PC-9 (cell line): ENCODE results near the gene GNAO1.

Experiments
- EZH2 ChIP-seq: fragments of 200-600 bp; sonication (generic); IDR thresholded peaks from 2 replicates; pipeline ENCODE4 v1.8.0; 2017; ENCODE audit warnings: antibody characterized with exemption, low read depth
- TF ChIP-seq, protein P1 (sequence below): fragments of 200-600 bp; sonication (generic); conservative IDR thresholded peaks from 2 replicates; pipeline ENCODE4 v1.6.1; 2017; ENCODE audit warnings: mixed run types, antibody characterized with exemption, mild to moderate bottlenecking, moderate library complexity

DNA sequence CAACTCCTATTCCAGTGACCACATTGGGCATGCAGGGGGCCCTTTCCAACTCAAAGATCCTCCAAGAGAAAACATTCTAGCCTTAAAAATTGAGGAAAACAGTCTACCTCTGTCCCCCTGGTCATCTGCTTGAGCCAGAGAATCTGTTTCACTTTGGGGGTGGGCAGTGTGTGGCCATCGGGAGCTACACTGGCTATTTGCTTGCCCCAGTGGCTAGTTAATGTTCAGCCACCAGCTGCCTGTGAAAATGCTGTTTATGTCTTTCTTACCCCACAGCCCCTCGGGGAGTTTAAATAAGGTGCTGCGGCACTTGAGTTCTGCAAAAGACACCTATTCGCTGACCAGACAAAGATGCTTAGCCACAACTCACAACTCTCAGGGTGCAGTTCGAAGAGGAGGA is 43.4 kb downstream of the GNAO1 start:
- TF ChIP-seq, protein P1, sequence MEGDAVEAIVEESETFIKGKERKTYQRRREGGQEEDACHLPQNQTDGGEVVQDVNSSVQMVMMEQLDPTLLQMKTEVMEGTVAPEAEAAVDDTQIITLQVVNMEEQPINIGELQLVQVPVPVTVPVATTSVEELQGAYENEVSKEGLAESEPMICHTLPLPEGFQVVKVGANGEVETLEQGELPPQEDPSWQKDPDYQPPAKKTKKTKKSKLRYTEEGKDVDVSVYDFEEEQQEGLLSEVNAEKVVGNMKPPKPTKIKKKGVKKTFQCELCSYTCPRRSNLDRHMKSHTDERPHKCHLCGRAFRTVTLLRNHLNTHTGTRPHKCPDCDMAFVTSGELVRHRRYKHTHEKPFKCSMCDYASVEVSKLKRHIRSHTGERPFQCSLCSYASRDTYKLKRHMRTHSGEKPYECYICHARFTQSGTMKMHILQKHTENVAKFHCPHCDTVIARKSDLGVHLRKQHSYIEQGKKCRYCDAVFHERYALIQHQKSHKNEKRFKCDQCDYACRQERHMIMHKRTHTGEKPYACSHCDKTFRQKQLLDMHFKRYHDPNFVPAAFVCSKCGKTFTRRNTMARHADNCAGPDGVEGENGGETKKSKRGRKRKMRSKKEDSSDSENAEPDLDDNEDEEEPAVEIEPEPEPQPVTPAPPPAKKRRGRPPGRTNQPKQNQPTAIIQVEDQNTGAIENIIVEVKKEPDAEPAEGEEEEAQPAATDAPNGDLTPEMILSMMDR: no peak
- TF ChIP-seq EZH2: no peak
